ENCODE measurements around the gene SRGAP2C.
"Not testable (repeated sequence)": the region's sequence is repeated elsewhere in the genome, so short reads cannot be mapped to it uniquely, and the experiment has no call there.

The SRGAP2C gene

DNA sequence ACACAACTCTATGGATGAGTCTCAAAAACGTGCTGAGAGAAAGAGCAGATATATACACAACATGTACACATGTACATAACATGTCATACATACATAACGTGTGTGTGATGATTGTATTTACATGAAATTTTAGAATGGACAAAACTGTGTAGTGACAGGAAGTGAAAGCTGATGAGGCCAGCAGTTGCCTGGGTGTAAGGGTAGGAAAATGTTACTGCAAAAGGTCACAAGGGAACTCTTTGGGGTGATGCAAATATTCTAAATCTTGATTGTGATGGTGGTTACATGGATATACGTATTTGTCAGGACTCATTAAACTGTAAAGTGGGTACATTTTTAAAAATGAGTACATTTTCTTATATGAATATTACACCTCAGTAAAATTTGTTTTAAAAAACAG, 236.7 kb downstream of the SRGAP2C start:
- DNase-seq (ENCODE audit: low spot score), result not testable (repeated sequence)

GRCh38 chr1:121423956-121424355, 239.2 kb downstream of the SRGAP2C start:
- DNase-seq (ENCODE audit: low spot score), result not testable (repeated sequence)

DNA sequence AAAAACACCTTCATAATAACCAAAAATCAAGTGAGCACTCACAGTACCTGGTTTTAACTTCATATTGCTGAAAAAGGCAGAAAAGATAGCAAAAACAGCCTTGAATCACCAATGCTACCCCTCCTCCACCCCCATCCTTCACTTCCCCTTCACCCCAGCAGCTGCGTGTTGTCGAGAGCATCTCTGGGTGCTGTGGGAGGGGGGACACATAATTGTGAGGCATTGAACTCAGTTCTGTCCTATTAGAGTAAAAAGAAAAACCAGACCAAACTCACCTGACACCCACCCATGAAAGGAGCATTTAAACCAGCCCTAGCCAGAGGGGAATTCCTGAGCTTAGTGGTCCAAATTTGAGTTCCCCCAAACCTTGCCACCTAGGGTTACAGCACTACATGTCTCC, 248.7 kb downstream of the SRGAP2C start:
- DNase-seq (ENCODE audit: low spot score), result not testable (repeated sequence)

DNA sequence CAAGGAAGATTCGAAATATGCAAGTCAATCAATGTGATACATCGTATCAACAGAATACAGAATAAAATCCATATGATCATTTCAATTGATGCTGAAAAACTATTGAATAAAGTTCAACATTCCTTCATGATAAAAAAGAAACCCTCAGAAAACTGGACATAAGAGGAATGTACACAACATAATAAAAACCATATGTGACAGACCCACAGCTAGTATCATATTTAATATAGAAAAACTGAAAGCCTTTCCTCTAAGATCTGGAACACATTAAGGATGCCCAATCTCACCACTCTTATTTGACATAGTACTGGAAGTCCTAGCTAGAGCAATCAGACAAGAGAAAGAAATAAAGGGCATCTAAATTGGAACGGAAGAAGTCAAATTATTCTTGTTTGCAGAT, 254.1 kb downstream of the SRGAP2C start:
- not testable (repeated sequence) for DNase-seq (ENCODE audit: low spot score)

DNA sequence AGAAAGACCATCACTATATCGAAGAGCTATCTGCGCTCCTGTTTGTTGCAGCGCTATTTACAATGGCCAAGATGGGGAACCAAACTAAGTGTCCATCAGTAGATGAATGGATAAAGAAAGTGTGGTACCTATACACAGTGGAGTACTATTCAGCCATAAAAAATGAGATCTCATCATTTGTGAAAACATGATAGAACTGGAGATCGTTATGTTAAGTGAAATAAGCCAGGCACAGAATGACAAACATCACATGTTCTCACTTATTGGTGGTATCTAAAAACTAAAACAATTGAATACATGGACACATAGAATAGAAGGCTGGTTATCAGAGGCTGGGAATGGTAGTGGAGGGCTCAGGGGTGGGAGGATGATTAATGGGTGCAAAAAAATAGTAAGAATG, 256.2 kb downstream of the SRGAP2C start:
- no peak for DNase-seq (ENCODE audit: low spot score)

Measured in kidney tubule cell (primary cell).